Measurements from ENCODE around the gene ZNF444.
"Not testable (repeated sequence)": the region's sequence is repeated elsewhere in the genome, so short reads cannot be mapped to it uniquely, and the experiment has no call there.

Gene ZNF444

DNA sequence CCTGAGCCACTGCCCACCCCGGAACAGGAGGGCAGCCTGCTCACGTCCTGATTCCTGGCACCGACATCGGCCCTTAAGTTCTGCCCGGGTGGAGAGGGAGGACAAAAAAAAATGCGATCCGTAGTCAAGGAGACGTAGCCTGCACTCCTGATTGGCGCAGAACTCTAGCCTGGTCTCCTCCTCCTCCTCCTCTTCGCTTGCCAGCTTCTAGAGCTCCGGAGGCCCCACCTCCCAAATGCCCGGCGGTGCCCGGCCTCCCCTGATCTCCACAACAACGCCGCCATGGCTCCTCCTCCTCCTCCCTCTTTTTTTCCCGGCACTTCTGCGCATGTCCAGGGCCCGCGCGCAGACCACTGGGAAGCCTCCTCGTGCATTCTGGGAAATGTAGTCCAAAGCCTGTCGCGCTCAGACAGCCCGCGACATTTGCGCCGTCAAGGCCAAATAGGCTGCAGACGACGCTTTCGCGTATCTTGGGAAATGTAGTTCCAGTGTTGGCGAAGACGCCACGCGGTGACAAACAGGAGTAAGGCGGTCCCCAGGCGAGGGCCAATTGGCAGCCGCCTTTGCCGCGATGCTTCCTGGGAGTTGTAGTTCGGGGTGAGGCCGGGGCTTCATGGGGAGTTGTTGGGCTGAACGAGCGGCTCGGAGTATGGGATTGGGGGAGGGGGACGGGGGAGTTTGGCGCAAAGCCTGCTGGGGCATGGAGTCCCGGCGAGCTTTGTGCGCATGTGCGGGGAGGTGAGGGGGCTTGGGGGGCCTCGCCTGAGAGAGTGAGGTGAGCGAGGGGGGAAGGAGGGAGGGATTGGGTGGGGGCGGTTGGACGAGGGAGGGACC lies at the start of gene ZNF444:
TSS of gene ZNF444 (plus strand) at position 705 of the 834 bp plus-strand sequence. CDS start 5,625 bp downstream, outside the sequence.
- DNase-seq (ENCODE audit: low read depth), result peak; percentile 99

DNA sequence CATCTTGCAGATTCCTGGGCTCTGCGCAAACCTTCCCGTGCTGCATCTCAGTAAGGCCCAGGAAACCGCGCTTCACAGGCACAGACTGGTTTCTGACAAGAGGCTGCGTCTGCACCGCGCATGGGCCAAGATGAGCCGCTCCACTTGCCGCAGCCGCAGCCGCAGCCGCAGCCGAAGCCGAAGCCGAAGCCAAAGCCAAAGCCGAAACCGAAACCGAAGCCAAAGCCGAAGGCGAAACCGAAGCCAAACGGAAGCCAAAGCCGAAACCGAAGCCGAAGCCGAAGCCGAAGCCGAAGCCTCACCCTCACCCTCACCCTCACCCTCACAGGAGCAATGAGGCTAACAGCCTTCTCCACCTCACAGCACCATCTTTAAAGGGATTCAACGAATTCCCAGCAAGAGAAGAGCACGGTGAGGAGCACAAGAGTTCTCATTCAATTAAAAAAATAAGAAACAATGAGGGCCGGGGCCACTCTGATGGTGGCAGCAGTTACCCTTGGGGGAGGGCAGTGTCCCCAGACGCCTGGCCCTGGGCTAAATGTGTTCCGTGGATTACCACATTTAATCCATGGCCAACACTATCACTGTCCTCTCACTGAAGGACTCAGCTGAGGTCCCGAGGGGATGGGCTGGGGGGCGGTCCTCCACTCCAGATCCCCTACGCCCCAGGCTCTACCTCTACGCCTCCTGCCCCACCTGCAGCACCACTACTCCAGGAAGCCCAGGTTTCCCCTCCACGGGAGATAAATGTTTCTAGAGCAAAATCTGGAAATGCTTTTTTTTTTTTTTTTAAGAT lies 49.1 kb upstream of the ZNF444 start:
- no peak for DNase-seq (ENCODE audit: low read depth)

DNA sequence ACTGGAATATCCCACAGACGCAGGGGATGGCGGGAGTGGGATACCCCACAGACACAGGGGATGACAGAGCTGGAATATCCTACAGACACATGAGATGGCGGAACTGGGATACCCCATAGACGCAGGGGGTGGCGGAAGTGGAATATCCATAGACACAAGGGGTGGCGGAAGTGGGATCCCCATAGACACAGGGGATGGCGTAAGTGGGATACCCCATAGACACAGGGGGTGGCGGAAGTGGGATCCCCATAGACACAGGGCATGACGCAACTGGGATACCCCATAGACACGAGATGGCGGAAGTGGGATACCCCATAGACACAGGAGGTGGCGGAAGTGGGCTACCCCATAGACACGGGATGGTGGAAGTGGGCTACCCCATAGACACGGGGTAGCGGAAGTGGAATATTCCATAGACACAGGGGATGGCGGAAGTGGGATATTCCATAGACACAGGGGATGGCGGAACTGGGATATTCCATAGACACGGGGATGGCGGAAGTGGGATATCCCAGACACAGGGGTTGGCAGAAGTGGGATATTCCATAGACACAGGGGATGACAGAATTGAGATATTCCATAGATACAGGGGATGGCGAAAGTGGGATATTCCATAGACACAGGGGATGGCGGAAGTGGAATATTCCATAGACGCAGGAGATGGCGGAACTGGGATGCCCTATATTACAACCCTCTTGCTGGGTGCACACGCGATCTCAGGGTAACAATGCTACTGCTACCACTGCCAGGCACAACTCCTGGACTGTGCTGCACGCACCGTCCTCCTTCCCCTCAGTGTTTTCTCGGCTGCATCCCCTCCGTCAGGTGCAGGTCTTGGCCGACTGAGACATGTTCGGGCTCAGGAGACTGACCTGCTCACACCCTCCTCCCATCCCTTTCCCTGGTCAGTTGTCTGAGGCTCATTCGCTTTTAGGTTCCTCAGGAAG lies 48.1 kb upstream of the ZNF444 start:
- DNase-seq (ENCODE audit: low read depth), result no peak

DNA sequence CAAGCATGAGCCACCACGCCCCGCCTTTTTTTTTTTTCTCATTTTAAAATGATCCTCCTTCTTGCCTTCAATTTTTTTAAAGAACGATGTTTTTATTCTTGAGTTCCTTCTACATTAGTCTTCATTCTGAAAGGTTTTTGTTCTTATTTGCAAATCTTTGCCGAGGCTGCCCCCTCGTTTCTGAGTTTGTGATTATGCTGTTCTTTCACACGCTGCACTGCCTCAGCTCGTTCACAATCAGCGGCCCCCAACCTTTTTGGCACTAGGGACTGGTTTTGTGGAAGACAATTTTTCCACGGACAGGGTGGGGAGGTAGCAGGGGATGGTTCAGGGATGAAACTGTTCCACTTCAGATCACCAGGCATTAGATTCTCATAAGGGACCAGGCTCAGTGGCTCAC lies 46.6 kb upstream of the ZNF444 start:
- no peak for DNase-seq (ENCODE audit: low read depth)

DNA sequence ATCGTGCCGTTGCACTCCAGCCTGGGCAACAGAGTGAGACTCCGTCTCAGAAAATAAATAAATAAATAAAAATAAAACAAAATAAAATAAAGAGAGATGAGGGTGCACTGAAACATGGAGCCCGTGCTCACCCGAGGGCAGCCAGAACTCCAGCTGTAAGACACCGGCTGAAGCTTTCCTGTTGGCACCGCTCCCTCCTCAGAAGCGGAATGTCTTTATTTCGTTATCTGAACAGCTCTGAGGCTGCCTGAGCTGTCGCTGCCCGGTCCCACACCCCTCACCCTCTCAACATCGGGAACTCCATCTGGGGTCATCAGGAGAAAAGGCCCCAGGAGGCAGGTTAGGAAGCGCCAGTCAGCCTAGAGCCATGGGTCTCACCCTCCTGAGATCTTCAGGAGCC lies 44.4 kb upstream of the ZNF444 start:
- DNase-seq (ENCODE audit: low read depth), result no peak

DNA sequence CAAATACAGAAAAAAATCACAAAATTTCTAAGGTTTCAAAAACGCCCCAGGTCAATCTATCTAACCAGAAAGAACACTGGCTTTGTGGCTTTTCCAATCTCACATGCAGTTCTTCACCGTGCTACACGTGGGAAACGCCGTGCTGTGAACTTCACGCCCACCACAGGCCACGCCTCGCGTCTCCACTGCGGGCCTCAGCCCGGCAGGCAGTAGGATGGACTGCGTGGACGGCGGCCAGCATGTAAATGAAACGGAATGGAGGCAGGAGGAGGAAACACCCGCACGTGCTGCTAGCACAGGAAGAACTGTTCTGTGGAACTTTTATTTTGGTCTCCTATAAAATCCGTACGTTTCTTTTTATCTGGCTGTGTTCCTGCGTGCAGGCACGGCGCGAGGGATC lies 43.8 kb upstream of the ZNF444 start:
- DNase-seq (ENCODE audit: low read depth), result no peak

DNA sequence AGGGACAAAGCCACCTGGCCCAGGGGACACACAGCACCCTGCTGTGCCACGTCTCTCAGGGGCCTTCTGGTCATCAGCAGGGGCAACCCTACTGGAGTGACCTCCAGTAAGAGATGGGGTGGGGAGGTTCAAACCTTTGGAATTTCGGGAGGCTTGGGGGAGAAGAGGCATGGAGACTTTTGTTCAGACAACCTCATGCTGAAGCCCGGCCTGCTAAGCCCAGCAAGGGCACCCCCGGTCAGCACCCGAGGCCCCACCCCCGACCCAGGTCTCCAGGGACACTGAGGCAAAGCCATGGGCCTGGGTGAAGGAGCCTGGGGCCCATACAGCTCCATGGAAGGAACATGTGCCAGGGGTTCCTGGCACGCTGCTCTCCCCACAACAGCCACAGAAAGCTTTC lies 43.3 kb upstream of the ZNF444 start:
- no peak for DNase-seq (ENCODE audit: low read depth)

DNA sequence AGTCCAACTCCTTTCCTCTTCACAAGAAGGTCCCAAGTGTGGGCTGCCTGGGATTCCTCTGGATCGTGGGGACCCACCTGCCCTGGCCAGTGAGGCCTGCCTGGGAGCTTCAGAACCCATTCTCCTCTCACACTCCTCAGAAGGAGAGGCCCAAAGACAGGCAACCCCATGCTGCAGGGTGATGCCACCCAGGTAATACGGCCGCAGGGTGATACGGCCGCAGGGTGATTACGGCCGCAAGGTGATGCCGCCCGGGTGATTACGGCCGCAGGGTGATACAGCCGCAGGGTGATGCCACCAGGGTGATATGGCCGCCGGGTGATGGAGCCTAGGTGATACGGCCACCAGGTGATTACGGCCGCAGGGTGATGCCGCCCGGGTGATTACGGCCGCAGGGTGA lies 42.9 kb upstream of the ZNF444 start:
- not testable (repeated sequence) for DNase-seq (ENCODE audit: low read depth)

DNA sequence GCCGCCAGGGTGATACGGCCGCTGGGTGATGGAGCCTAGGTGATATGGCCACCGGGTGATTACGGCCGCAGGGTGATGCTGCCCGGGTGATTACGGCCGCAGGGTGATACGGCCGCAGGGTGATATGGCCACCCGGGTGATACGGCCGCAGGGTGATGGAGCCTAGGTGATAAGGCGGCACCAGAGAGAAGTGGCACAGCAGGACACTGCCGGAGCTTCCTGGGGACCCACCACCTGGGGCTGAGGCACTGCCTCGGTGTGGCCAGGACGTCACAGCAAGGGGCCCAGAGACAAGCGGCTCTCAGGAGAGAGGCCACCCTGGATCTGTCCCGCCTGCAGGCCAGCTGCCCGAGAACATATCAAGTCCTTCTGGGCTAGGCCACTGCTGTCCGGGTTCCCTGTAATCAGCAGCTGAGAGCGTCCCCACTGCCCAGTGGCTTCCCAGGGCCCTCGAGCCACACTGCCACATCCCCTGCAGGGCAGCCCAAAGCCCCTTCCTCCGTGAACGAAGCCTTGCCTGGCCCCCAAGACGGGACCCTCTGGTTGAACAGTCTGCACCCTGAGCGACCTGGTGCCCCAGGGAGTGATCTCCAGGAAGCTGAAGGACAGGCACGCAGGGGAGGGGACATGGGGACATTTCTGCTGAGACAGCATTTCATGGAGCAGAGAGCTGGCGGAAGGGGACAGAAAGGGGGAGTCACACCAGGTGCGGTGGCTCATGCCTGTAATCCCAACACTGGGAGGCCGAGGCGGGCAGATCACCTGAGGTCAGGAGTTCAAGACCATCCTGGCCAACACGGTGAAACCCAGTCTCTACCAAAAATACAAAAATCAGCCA lies 42.1 kb upstream of the ZNF444 start:
- DNase-seq (ENCODE audit: low read depth), result no peak

DNA sequence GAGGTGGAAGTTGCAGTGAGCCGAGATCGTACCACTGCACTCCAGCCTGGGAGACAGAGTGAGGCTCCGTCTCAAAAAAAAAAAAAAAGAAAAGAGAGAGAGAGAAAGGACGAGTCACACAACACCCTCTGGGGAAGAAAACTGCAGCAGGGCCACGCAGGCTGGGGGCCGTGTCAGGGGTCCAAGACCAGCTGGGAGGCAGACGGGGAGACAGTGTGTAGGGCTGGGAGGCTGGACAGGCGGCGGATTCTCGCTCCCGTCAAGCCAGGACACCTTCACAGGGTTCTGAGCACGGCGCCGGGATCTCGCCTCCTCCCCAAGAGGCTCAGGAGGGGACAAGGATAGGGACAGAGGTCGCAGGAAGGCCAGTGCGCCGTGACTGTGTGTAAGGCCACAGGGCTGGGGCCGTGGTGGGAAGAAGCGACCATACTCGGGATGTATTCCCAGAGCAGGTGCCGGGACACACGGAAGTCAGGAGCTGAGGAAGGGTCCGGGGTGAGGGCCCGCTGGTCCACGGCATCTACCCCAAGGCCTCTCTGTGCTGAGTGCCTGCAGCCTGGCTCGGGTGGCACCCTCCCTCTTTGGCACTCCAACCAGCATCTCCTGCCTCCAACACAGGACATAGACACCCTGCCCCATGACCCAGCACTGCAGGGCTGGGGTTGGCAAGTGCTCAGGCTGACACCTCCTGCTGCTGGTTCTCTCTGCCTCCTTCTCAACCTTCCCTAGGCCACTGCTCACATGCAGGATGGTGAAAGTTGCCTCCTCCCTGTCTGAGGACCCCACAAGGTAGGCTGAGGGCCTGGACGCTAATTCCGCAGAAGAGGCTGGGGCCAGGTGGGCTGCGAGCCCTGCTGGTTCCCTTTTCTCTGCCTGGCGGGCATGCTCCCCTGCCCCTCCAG lies 41.2 kb upstream of the ZNF444 start:
- DNase-seq (ENCODE audit: low read depth), result no peak

DNA sequence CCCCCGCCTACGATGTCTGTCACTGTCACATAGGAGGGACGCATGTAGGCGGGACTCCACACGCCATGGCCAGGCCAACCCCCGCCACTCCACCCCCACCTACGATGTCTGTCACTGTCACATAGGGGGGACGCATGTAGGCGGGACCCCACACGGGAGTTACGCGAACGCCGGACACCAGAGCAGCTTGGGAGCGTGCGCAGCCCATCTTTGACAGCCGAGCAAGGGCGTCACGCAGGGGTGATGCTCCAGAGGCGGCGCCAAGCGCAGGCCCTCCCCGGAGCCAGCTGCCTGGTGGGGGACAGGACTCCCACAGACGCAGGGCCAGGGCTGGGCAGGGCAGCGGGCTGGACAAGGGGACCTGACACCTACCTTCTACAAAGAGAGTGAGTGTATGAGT lies 40.0 kb upstream of the ZNF444 start:
- no peak for DNase-seq (ENCODE audit: low read depth)

DNA sequence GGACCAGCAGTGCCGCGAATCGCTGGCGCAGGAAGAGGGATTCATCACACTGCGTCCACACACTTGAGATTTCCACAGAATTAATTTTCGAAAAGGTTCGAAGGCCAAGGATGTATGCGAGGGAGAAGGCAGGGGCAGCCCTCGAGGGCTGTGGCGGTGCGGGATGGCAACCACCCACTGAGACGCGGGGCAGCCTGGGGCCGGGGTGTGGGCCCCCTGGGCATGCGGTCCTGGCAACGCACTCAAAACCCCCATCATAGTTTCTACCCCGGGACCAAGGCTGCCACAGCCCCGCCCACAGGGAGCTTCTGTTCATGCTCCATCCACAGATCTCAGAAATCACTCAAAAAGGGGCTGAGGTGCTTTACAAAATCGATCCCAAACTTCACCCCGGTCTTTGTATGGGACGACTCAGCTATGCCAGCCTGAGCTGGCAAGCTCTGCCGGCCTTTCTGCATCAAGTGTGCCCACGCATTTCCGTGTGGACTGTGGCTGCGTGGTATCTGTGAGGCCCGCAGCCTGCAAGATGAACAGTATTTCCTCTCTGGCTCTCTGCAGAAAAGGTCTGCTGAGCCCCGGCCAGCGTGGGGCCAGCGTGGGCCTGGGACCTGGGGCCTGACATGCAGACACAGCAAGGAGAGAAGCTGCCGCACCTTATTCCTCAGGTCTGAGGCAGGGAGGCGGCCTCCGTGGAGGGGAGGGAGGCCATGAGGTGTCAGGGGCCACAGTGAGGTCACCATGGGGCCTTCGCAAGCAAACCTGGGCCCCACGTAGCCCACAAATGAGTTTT lies 39.1 kb upstream of the ZNF444 start:
- no peak for DNase-seq (ENCODE audit: low read depth)

DNA sequence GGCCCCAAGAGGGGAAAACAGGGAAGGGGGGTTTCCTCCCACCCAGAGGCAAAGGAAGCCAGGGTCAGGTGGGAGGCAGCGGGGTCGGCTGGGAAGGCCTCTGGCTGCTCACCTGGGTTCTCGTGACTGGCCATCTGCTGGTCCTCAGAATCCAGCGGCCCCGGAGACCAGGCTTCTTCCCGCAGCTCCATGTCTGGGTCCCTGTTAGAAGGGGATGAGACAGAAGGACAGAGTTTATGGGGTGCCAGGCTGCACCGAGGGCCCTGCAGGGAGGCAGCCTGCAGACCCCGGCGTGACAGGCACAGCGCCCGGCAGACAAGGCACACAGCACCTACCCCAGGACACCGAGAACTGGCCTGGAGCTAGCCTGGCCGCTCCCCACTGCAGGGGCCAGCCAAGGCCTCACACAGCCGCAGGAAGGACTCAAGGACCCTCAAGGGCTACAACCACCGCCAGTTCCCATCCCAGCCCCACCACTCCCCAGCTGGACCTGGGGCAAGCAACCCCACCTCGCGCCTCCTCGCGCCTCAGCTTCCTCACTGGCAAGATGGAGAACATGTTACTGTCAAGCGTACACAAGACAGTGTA lies 38.0 kb upstream of the ZNF444 start:
- DNase-seq (ENCODE audit: low read depth), result no peak

DNA sequence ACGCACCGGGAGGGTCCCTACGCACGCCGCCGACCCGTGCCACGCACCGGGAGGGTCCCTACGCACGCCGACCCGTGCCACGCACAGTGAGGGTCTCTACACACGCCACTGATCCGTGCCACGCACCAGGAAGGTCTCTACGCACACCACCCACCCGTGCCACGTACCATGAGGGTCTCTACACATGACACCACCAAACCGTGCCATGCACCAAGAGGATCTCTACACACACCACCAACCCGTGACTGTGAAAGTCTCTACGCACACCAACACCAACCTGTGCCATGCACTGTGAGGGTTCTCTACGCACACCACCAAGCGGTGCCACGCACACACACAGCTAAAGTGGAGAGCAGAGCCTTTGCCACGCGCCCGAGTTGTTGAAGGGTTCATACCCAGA lies 36.7 kb upstream of the ZNF444 start:
- DNase-seq (ENCODE audit: low read depth), result no peak

DNA sequence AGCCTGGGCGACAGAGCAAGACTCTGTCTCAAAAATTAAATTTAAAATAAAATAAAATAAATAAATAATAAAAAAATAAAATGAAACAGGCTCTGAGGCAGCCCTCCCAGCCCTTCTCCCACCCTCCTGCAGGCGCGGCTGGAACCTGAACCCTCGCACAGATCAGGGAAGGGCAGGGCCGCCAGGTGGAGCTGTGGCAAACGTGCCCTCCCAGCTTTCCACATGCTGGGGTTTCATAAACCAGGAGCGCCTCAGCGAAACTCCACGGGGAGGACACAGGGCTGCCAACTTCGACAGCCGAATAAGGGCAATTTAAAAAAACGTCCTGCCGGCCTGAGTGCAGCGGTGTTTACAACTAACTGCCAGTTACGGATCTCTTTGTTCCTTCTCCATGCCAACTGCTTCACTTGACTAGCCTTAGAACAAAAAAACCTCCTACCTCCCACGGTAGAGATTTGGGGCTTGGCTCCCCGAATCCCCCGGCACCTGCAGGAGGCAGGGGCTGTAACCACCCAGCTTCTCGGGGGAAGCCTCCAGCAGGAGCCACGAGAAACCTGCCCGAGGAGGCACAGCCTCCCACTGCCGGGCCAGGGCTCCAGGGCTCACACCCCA lies 35.9 kb upstream of the ZNF444 start:
- no peak for DNase-seq (ENCODE audit: low read depth)

DNA sequence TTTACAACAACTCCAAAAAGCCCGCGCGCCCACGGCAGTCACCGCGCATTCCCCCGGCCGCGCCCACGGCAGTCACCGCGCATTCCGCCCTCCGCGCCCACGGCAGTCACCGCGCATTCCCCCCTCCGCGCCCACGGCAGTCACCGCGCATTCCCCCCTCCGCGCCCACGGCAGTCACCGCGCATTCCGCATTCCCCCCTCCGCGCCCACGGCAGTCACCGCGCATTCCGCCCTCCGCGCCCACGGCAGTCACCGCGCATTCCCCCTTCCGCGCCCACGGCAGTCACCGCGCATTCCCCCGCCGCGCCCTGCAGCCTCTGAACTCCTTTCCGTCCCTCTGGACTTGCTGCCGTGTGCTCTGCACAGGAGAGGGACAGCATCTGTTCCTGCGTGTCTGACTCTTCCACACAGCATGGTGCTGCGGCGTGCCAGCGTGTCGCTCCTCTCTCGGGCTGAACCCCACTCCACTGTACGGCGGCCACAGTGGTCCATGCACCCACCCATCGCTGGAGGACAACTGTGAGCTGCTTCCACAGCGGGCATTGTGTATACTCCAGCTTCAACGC lies 35.2 kb upstream of the ZNF444 start:
- DNase-seq (ENCODE audit: low read depth), result not testable (repeated sequence)

DNA sequence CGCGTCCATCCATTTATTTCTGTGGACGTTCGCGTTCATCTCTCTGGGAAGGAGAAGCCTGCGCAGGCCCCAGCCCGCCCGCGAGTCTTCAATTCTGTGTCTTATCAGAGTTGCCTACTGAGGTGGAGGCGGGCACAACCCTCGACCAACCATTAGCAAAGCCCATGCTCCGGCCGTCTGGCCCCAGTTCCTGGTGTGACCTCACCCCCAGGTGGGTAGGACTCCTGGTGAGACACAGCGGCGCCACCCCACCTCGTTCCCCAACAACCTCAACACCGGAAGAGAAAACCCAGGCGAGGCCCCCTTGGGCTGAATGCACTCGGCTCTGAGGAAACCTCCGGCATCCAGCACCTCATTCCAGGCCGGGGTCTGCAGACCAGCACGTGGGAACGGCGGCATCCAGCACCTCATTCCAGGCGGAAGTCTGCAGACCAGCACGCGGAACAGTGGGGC lies 34.7 kb upstream of the ZNF444 start:
- no peak for DNase-seq (ENCODE audit: low read depth)

DNA sequence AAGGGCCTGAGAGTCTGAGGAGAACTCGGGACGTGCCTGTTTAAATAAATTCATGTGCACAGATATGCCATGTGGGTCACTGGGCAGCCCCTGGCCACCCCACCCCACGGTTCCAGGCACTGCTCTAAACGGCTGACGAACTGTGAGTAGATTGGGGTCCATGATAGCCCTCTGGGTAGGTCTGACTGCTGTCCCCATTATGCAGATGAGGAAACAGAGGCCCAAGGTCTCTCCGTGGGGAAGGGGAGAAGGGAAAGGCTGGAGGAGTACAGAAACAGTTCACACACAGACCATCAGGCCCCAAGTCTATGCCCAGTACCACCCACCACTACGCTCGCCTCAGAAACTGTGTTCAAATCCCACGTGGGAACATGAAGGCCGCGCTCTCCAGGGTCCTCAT lies 34.1 kb upstream of the ZNF444 start:
- DNase-seq (ENCODE audit: low read depth), result no peak
